Measurements from ENCODE around the gene CIPC.
A peak's percentile ranks its signal among the peaks of the same experiment; 100 is the strongest.

CIPC gene

GRCh38 chr14:77071938-77072388 is 26.1 kb upstream of the CIPC start:
- no peak for DNase-seq

GRCh38 chr14:77074969-77075368 is 23.1 kb upstream of the CIPC start:
- DNase-seq: no peak

- no peak for DNase-seq
These were observed 21.9 kb upstream of the CIPC start for GRCh38 chr14:77076113-77076631.

GRCh38 chr14:77077040-77077439 is 21.0 kb upstream of the CIPC start:
- no peak for DNase-seq

- no peak for DNase-seq
These were observed 15.7 kb upstream of the CIPC start for GRCh38 chr14:77082356-77082755.

- DNase-seq: no peak
These were observed 15.0 kb upstream of the CIPC start for GRCh38 chr14:77083082-77083481.

- no peak for DNase-seq
These were observed 13.1 kb upstream of the CIPC start for GRCh38 chr14:77084985-77085384.

- no peak for DNase-seq
These were observed 12.5 kb upstream of the CIPC start for GRCh38 chr14:77085538-77085937.

GRCh38 chr14:77086017-77086727 is 11.9 kb upstream of the CIPC start:
- no peak for DNase-seq

- no peak for DNase-seq
These were observed 11.1 kb upstream of the CIPC start for GRCh38 chr14:77086951-77087350.

- no peak for DNase-seq
These were observed 10.4 kb upstream of the CIPC start for GRCh38 chr14:77087631-77088030.

- no peak for DNase-seq
These were observed 9.8 kb upstream of the CIPC start for GRCh38 chr14:77088219-77088618.

GRCh38 chr14:77088645-77089044 is 9.4 kb upstream of the CIPC start:
- no peak for DNase-seq

- DNase-seq: no peak
These were observed 6.5 kb upstream of the CIPC start for GRCh38 chr14:77091518-77091917.

GRCh38 chr14:77092676-77093075 is 5.4 kb upstream of the CIPC start:
- DNase-seq: no peak

- peak; percentile 64 for DNase-seq
These were observed 3.3 kb upstream of the CIPC start for GRCh38 chr14:77094672-77095284.

- DNase-seq: no peak
These were observed 905 bp upstream of the CIPC start for GRCh38 chr14:77097006-77097699.

GRCh38 chr14:77098529-77099353 is 683 bp downstream of the CIPC start:
- no peak for DNase-seq

- DNase-seq: no peak
These were observed 1.5 kb downstream of the CIPC start for GRCh38 chr14:77099425-77100167.

- no peak for DNase-seq
These were observed 2.9 kb downstream of the CIPC start for GRCh38 chr14:77100961-77101360.

GRCh38 chr14:77102154-77102553 is 4.1 kb downstream of the CIPC start:
- DNase-seq: no peak

GRCh38 chr14:77103475-77103874 is 5.4 kb downstream of the CIPC start:
- no peak for DNase-seq
